Liver (tissue), 9 donors: ENCODE data around the gene RMI1. TPM values are rescaled to one million over a fixed set of nuclear protein-coding genes. Genes with fewer than 3 reads are reported as not detected.
A peak's percentile ranks its signal among the peaks of the same experiment; 100 is the strongest.

Experiments used
- DNase-seq: peaks from one replicate; pipeline ENCODE4 v3.0.0-alpha.2; 2017; ENCODE audit warnings: low spot score
- H3K27ac ChIP-seq, 2 donors: one replicate each; pipeline ENCODE4 v1.7.0; 2013; ENCODE audit warnings: inconsistent platforms in 2 of 2, low read length in 2 of 2, control low read depth in 1 of 2, low read depth in 1 of 2, mild to moderate bottlenecking in 1 of 2
- H3K27me3 ChIP-seq, 4 donors: one replicate each; pipeline versions ENCODE4 v1.6.1 to v1.7.0; 2013; ENCODE audit warnings: low read length in 3 of 4, inconsistent platforms in 1 of 4, mild to moderate bottlenecking in 1 of 4, moderate library complexity in 1 of 4; ENCODE audit not compliant: control insufficient read depth in 4 of 4, insufficient read depth in 4 of 4
- H3K36me3 ChIP-seq, 4 donors: one replicate each; pipeline versions ENCODE4 v1.6.1 to v1.7.0; 2013; ENCODE audit warnings: low read length in 3 of 4, mild to moderate bottlenecking in 3 of 4, low read depth in 1 of 4, moderate library complexity in 1 of 4; ENCODE audit not compliant: control insufficient read depth in 4 of 4, insufficient read depth in 3 of 4
- H3K4me1 ChIP-seq, 4 donors: one replicate each; pipeline versions ENCODE4 v1.6.1 to v1.7.0; 2013; ENCODE audit warnings: low read length in 3 of 4, mild to moderate bottlenecking in 3 of 4, moderate library complexity in 1 of 4; ENCODE audit not compliant: control insufficient read depth in 4 of 4, insufficient read depth in 4 of 4
- H3K4me3 ChIP-seq, 3 donors: one replicate each; pipeline versions ENCODE4 v1.6.1 to v1.7.0; 2013; ENCODE audit warnings: low read length in 3 of 3, control low read depth in 1 of 3, low read depth in 1 of 3, mild to moderate bottlenecking in 1 of 3
- H3K9ac ChIP-seq, 2 donors: one replicate each; pipeline ENCODE4 v1.7.0; 2013; ENCODE audit warnings: low read length in 2 of 2, mild to moderate bottlenecking in 2 of 2, moderate library complexity in 2 of 2, control low read depth in 1 of 2, low read depth in 1 of 2
- H3K9me3 ChIP-seq, 4 donors: one replicate each; pipeline versions ENCODE4 v1.6.1 to v1.7.0; 2013; ENCODE audit warnings: low read length in 3 of 4; ENCODE audit not compliant: control insufficient read depth in 4 of 4
- CTCF ChIP-seq: fragments of 150-350 bp; IDR thresholded peaks from 2 replicates; pipeline ENCODE4 v1.5.1; 2017; ENCODE audit warnings: improper control_type of control experiment, low read depth, low read length; ENCODE audit not compliant: missing input control
- EGR1 ChIP-seq, 2 donors: IDR thresholded peaks; 2 replicates each; pipeline ENCODE4 v1.6.1; 2016 to 2018; ENCODE audit warnings: antibody characterized with exemption in 2 of 2, low read depth in 2 of 2
- FOXA1 ChIP-seq: IDR thresholded peaks from 2 replicates; pipeline ENCODE4 v1.6.1; 2016; ENCODE audit warnings: antibody characterized with exemption
- FOXA2 ChIP-seq: IDR thresholded peaks from 2 replicates; pipeline ENCODE4 v1.6.1; 2016; ENCODE audit warnings: antibody characterized with exemption
- GABPA ChIP-seq, 2 donors: IDR thresholded peaks in 1 of 2; conservative IDR thresholded peaks in 1 of 2; 2 replicates each; pipeline ENCODE4 v1.6.1; 2016; ENCODE audit warnings: antibody characterized with exemption in 2 of 2, mild to moderate bottlenecking in 1 of 2, moderate library complexity in 1 of 2
- HNF4A ChIP-seq, 2 donors: conservative IDR thresholded peaks; 2 replicates each; pipeline ENCODE4 v1.6.1; 2016; ENCODE audit warnings: antibody characterized with exemption in 2 of 2, mild to moderate bottlenecking in 2 of 2
- HNF4G ChIP-seq: IDR thresholded peaks from 2 replicates; pipeline ENCODE4 v1.6.1; 2016; ENCODE audit warnings: antibody characterized with exemption
- JUND ChIP-seq, 2 donors: IDR thresholded peaks; 2 replicates each; pipeline ENCODE4 v1.6.1; 2016; ENCODE audit warnings: antibody characterized with exemption in 2 of 2
- NR2F2 ChIP-seq: IDR thresholded peaks from 2 replicates; pipeline ENCODE4 v1.6.1; 2016; ENCODE audit warnings: antibody characterized with exemption
- RAD21 ChIP-seq, 2 donors: IDR thresholded peaks; 2 replicates each; pipeline ENCODE4 v1.6.1; 2016; ENCODE audit warnings: antibody characterized with exemption in 2 of 2, mild to moderate bottlenecking in 2 of 2
- RXRA ChIP-seq, 2 donors: IDR thresholded peaks; 2 replicates each; pipeline ENCODE4 v1.6.1; 2017 to 2018; ENCODE audit warnings: antibody characterized with exemption in 2 of 2, mild to moderate bottlenecking in 1 of 2
- SP1 ChIP-seq: IDR thresholded peaks from 2 replicates; pipeline ENCODE4 v1.6.1; 2018; ENCODE audit warnings: antibody characterized with exemption, mild to moderate bottlenecking
- TAF1 ChIP-seq: conservative IDR thresholded peaks from 2 replicates; pipeline ENCODE4 v1.6.1; 2016; ENCODE audit warnings: antibody characterized with exemption, mild to moderate bottlenecking
- WGBS: extraction: QIAGEN DNeasy Blood & Tissue Kit; methylation state at CpG from one replicate; pipeline ENCODE4 v1.1.7; 2013; 5-methylcytosine and 5-hydroxymethylcytosine counted together
- polyA plus RNA-seq, 2 donors: library from polyadenylated mRNA; stranded (reverse) in 1 of 2; unstranded in 1 of 2; fragments of 200-250 nt in 1 of 2; fragments of >200 nt in 1 of 2; fragmentation: Nextera tagmentation in 1 of 2; extraction: Ambion mirVana in 1 of 2; gene quantifications; one replicate each; pipeline versions ENCODE4 v1.2.1 to v1.2.3, GENCODE V29; 2013 to 2015
- total RNA-seq, 2 donors: library from RNA; depleted of rRNA; stranded (reverse); fragments of >200 nt; gene quantifications; one replicate each; pipeline ENCODE4 v1.2.3, GENCODE V29; 2014
- TF ChIP-seq, protein P1 (sequence below): IDR thresholded peaks from 2 replicates; pipeline ENCODE4 v1.6.1; 2016; ENCODE audit warnings: antibody characterized with exemption
- TF ChIP-seq, protein P2 (sequence below): IDR thresholded peaks from 2 replicates; pipeline ENCODE4 v1.6.1; 2016; ENCODE audit warnings: antibody characterized with exemption
- donor health status: healthy.
- donor health status: healthy.
- donor health status: healthy.
- donor health status: healthy.
- donor health status: healthy.

Gene RMI1
- total and polyA plus RNA-seq, 4 donors, result 2.0 to 10.4 (median 4.0) TPM

- no peaks in the 10 kb centered on the region for H3K36me3 ChIP-seq
- H3K4me1 ChIP-seq, result peaks cover 2 to 23% (median 12%) of the 10 kb centered on the region in 4 donors
- H3K4me3 ChIP-seq, result peak overlapping the region; percentile 75 to 91 (median 86)
- peak overlapping the region; percentile 73 to 79 for H3K27ac ChIP-seq
- no peaks in the 10 kb centered on the region for H3K27me3 ChIP-seq
- no peak for DNase-seq
- 30% methylated on average over 4 of the region's 4 CpGs for whole genome bisulfite sequencing
- no peak for TF ChIP-seq TAF1
- TF ChIP-seq EGR1 (IDR thresholded peaks at IDR 0.05; ENCODE audit: low read depth in 2 of 2), result no peak
- TF ChIP-seq JUND (IDR thresholded peaks at IDR 0.05), result no peak
- no peak for TF ChIP-seq NR2F2
- no peak for TF ChIP-seq GABPA (IDR thresholded peaks at IDR 0.05 in 1 of 2, conservative IDR thresholded peaks at IDR 0.05 in 1 of 2)
- TF ChIP-seq, protein P1, sequence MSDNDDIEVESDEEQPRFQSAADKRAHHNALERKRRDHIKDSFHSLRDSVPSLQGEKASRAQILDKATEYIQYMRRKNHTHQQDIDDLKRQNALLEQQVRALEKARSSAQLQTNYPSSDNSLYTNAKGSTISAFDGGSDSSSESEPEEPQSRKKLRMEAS, result no peak
- no peaks in the 10 kb centered on the region for H3K9me3 ChIP-seq
- H3K9ac ChIP-seq, result peak overlapping the region; percentile 61 to 80
Measured at GRCh38 chr9:83957248-83957513, 23.4 kb upstream of the RMI1 start.

GRCh38 chr9:83959061-83959460 lies 21.5 kb upstream of the RMI1 start:
- TF ChIP-seq GABPA (IDR thresholded peaks at IDR 0.05 in 1 of 2, conservative IDR thresholded peaks at IDR 0.05 in 1 of 2) (no peak), HNF4A (conservative IDR thresholded peaks at IDR 0.05) (peak in 1 of 2 donors; percentile 20)
- Histone ChIP-seq H3K4me1 (peaks cover 7 to 27% (median 16%) of the 10 kb centered on the region in 4 donors), H3K4me3 (no peak overlapping the region), H3K36me3 (no peaks in the 10 kb centered on the region), H3K27ac (no peak overlapping the region), H3K9me3 (no peaks in the 10 kb centered on the region), H3K27me3 (no peaks in the 10 kb centered on the region), H3K9ac (no peak overlapping the region)
- DNase-seq, result no peak
- WGBS, result 62% methylated on average over 4 of the region's 4 CpGs

DNA sequence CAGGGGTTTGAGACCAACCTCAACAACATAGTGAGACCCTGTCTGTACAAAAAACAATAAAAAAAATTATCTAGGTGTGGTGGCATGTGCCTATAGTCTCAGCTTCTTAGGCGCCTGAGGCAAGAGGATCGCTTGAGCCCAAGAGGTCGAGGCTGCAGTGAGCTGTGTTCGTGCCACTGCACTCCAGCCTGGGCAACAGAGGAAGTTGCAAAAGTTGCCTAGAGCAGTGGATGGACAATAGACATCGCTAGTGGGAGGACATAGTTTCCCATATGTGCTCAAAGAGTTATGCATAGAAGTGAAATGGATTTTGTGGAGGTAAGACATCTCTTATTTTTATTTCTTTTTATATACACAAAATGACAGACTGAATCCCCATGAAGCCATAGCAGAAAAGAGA lies 19.6 kb upstream of the RMI1 start:
- Histone ChIP-seq H3K9ac (no peak overlapping the region), H3K27ac (no peak overlapping the region), H3K4me3 (no peak overlapping the region), H3K36me3 (no peaks in the 10 kb centered on the region), H3K27me3 (no peaks in the 10 kb centered on the region), H3K4me1 (peaks cover 4 to 18% (median 12%) of the 10 kb centered on the region in 4 donors), H3K9me3 (no peaks in the 10 kb centered on the region)
- TF ChIP-seq GABPA (IDR thresholded peaks at IDR 0.05 in 1 of 2, conservative IDR thresholded peaks at IDR 0.05 in 1 of 2) (no peak), FOXA1 (no peak), HNF4G (no peak), CTCF (no peak), RAD21 (IDR thresholded peaks at IDR 0.05) (no peak), HNF4A (conservative IDR thresholded peaks at IDR 0.05) (no peak)
- TF ChIP-seq, protein P1, result no peak
- 90% methylated on average over 5 of the region's 5 CpGs for WGBS
- no peak for DNase-seq

- no peak overlapping the region for H3K4me3 ChIP-seq
- DNase-seq, result no peak
- H3K9me3 ChIP-seq, result no peaks in the 10 kb centered on the region
- WGBS, result 23% methylated on average over 3 of the region's 3 CpGs
- H3K9ac ChIP-seq, result no peak overlapping the region
- peaks cover 4 to 16% (median 10%) of the 10 kb centered on the region in 4 donors for H3K4me1 ChIP-seq
- H3K27me3 ChIP-seq, result no peaks in the 10 kb centered on the region
- H3K27ac ChIP-seq, result peak overlapping the region; percentile 9 to 47
- H3K36me3 ChIP-seq, result peaks cover 0 to 10% (median 5%) of the 10 kb centered on the region in 4 donors
- TF ChIP-seq CTCF (no peak), FOXA1 (no peak), HNF4A (conservative IDR thresholded peaks at IDR 0.05) (peak; percentile 14 to 65), FOXA2 (no peak), JUND (IDR thresholded peaks at IDR 0.05) (peak in 1 of 2 donors; percentile 31), NR2F2 (no peak), HNF4G (peak; percentile 30), SP1 (peak; percentile 55), GABPA (IDR thresholded peaks at IDR 0.05 in 1 of 2, conservative IDR thresholded peaks at IDR 0.05 in 1 of 2) (no peak), RXRA (IDR thresholded peaks at IDR 0.05) (peak; percentile 39 to 86), TAF1 (no peak), EGR1 (IDR thresholded peaks at IDR 0.05; ENCODE audit: low read depth in 2 of 2) (no peak)
- TF ChIP-seq, protein P1, result peak; percentile 52
- TF ChIP-seq, protein P2, sequence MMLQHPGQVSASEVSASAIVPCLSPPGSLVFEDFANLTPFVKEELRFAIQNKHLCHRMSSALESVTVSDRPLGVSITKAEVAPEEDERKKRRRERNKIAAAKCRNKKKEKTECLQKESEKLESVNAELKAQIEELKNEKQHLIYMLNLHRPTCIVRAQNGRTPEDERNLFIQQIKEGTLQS, result no peak
Measured at GRCh38 chr9:83962165-83962564, 18.4 kb upstream of the RMI1 start.
